ENCODE measurements around the gene FAP. TPM values are rescaled to one million over a fixed set of nuclear protein-coding genes. Genes with fewer than 3 reads are reported as not detected.

Gene FAP
- total RNA-seq, 1 experiment from 2014 or later, result 0.61 TPM

GRCh38 chr2:162202203-162202602, 41.0 kb downstream of the FAP start:
- Mint-ChIP-seq H3K4me3 (ENCODE audit: low read depth, unreplicated experiment) (no peak overlapping the region), H3K4me1 (ENCODE audit: low read depth, unreplicated experiment) (no peaks in the 10 kb centered on the region), H3K36me3 (ENCODE audit: insufficient read depth, unreplicated experiment) (no peaks in the 10 kb centered on the region), H3K27ac (ENCODE audit: unreplicated experiment) (no peak overlapping the region), H3K9me3 (ENCODE audit: low read depth, unreplicated experiment) (no peaks in the 10 kb centered on the region), H3K27me3 (ENCODE audit: unreplicated experiment) (no peaks in the 10 kb centered on the region)
- DNase-seq, result no peak
- CTCF ChIA-PET, result no interaction called here
- no TSS peak for BruUV-seq (replicated peaks)
- intact Hi-C loops (cut with micrococcal nuclease; ENCODE audit: unreplicated experiment), result no loop called here
- no peak for TF ChIP-seq CTCF (IDR thresholded peaks at IDR 0.05; ENCODE audit: unreplicated experiment)

GRCh38 chr2:162200636-162201035, 42.6 kb downstream of the FAP start:
- CTCF ChIA-PET, result no interaction called here
- H3K27ac Mint-ChIP-seq (ENCODE audit: unreplicated experiment), result no peak overlapping the region
- intact Hi-C loops (cut with micrococcal nuclease; ENCODE audit: unreplicated experiment), result no loop called here
- no peak for TF ChIP-seq CTCF (IDR thresholded peaks at IDR 0.05; ENCODE audit: unreplicated experiment)
- no peaks in the 10 kb centered on the region for H3K9me3 Mint-ChIP-seq (ENCODE audit: low read depth, unreplicated experiment)
- DNase-seq, result no peak
- BruUV-seq (replicated peaks), result no TSS peak
- no peak overlapping the region for H3K4me3 Mint-ChIP-seq (ENCODE audit: low read depth, unreplicated experiment)
- no peaks in the 10 kb centered on the region for H3K27me3 Mint-ChIP-seq (ENCODE audit: unreplicated experiment)
- no peaks in the 10 kb centered on the region for H3K36me3 Mint-ChIP-seq (ENCODE audit: insufficient read depth, unreplicated experiment)
- H3K4me1 Mint-ChIP-seq (ENCODE audit: low read depth, unreplicated experiment), result no peaks in the 10 kb centered on the region

- H3K27ac Mint-ChIP-seq (ENCODE audit: unreplicated experiment), result no peak overlapping the region
These were observed 43.3 kb downstream of the FAP start for GRCh38 chr2:162199913-162200312.

GRCh38 chr2:162198239-162198638, 45.0 kb downstream of the FAP start:
- CTCF ChIA-PET, result no interaction called here
- BruUV-seq (replicated peaks), result no TSS peak
- Mint-ChIP-seq H3K27me3 (ENCODE audit: unreplicated experiment) (no peaks in the 10 kb centered on the region), H3K36me3 (ENCODE audit: insufficient read depth, unreplicated experiment) (no peaks in the 10 kb centered on the region), H3K4me1 (ENCODE audit: low read depth, unreplicated experiment) (no peaks in the 10 kb centered on the region), H3K9me3 (ENCODE audit: low read depth, unreplicated experiment) (no peaks in the 10 kb centered on the region), H3K27ac (ENCODE audit: unreplicated experiment) (no peak overlapping the region), H3K4me3 (ENCODE audit: low read depth, unreplicated experiment) (no peak overlapping the region)
- TF ChIP-seq CTCF (IDR thresholded peaks at IDR 0.05; ENCODE audit: unreplicated experiment), result no peak
- no peak for DNase-seq
- intact Hi-C loops (cut with micrococcal nuclease; ENCODE audit: unreplicated experiment), result no loop called here

More at GRCh38 chr2:162199913-162200312, 43.3 kb downstream of the FAP start:
- Mint-ChIP-seq H3K4me1 (ENCODE audit: low read depth, unreplicated experiment) (no peaks in the 10 kb centered on the region), H3K4me3 (ENCODE audit: low read depth, unreplicated experiment) (no peak overlapping the region), H3K27me3 (ENCODE audit: unreplicated experiment) (no peaks in the 10 kb centered on the region), H3K9me3 (ENCODE audit: low read depth, unreplicated experiment) (no peaks in the 10 kb centered on the region), H3K36me3 (ENCODE audit: insufficient read depth, unreplicated experiment) (no peaks in the 10 kb centered on the region)
- CTCF ChIA-PET, result no interaction called here
- BruUV-seq (replicated peaks), result no TSS peak
- no peak for DNase-seq
- no peak for TF ChIP-seq CTCF (IDR thresholded peaks at IDR 0.05; ENCODE audit: unreplicated experiment)
- intact Hi-C loops (cut with micrococcal nuclease; ENCODE audit: unreplicated experiment), result no loop called here
